CD4-positive, alpha-beta T cell (primary cell): ENCODE results near the gene MT2A. TPM values are rescaled to one million over a fixed set of nuclear protein-coding genes. Genes with fewer than 3 reads are reported as not detected.

ENCODE experiments used
- ATAC-seq: fragments of 200-7000 bp; cut with Tn5 transposase; one replicate; pipeline ENCODE4 v1.10.0; 2022; ENCODE audit warnings: mild to moderate bottlenecking; ENCODE audit not compliant: poor library complexity
- CTCF ChIA-PET: fragments of 350-600 bp; sonication (Branson Sonifier 250); formaldehyde crosslinking; loops from one replicate; lab custom pipeline; 2021; ENCODE audit warnings: antibody characterized with exemption, inconsistent platforms; lab: Charles Lee
- POLR2A ChIA-PET: fragments of 350-600 bp; sonication (Branson Sonifier 250); formaldehyde crosslinking; loops from one replicate; lab custom pipeline; 2021; ENCODE audit warnings: antibody characterized with exemption, inconsistent platforms; lab: Charles Lee
- DNase-seq, 14 experiments: peaks; one replicate each; pipeline ENCODE4 v3.0.0-alpha.2; 2013 to 2020; ENCODE audit warnings: mixed read lengths in 2 of 14
- H3K27ac ChIP-seq, 2 donors: one replicate each; pipeline versions ENCODE4 v1.5.1 to v1.7.0; 2013; ENCODE audit warnings: low read length in 2 of 2, low read depth in 1 of 2, mild to moderate bottlenecking in 1 of 2
- H3K27me3 ChIP-seq, 2 experiments: 1 replicate in 1 of 2; 2 replicates in 1 of 2; pipeline versions ENCODE4 v1.6.1 to v1.7.0; 2013; ENCODE audit warnings: low read length in 2 of 2, control low read depth in 1 of 2, mild to moderate bottlenecking in 1 of 2, moderate library complexity in 1 of 2; ENCODE audit not compliant: insufficient read depth in 2 of 2, control insufficient read depth in 1 of 2
- H3K36me3 ChIP-seq: one replicate; pipeline ENCODE4 v1.6.1; 2013; ENCODE audit warnings: low read length, control low read depth; ENCODE audit not compliant: insufficient read depth
- H3K4me1 ChIP-seq: one replicate; pipeline ENCODE4 v1.6.1; 2013; ENCODE audit warnings: low read length, control low read depth; ENCODE audit not compliant: insufficient read depth
- H3K4me3 ChIP-seq: one replicate; pipeline ENCODE4 v1.5.1; 2013; ENCODE audit warnings: mild to moderate bottlenecking, low read length, moderate library complexity
- H3K9me3 ChIP-seq, 2 experiments: 1 replicate in 1 of 2; 2 replicates in 1 of 2; pipeline versions ENCODE4 v1.6.1 to v1.7.0; 2013; ENCODE audit warnings: low read length in 2 of 2, mild to moderate bottlenecking in 2 of 2, control low read depth in 1 of 2, moderate library complexity in 1 of 2; ENCODE audit not compliant: control insufficient read depth in 1 of 2, insufficient read depth in 1 of 2
- H3K27ac Mint-ChIP-seq: one replicate; pipeline ENCODE4 v1.8.0; 2020; ENCODE audit warnings: mixed read lengths
- H3K27me3 Mint-ChIP-seq: one replicate; pipeline ENCODE4 v1.8.0; 2021; ENCODE audit warnings: mixed read lengths
- H3K36me3 Mint-ChIP-seq: one replicate; pipeline ENCODE4 v1.8.0; 2021; ENCODE audit warnings: low read depth, mixed read lengths
- H3K4me1 Mint-ChIP-seq: one replicate; pipeline ENCODE4 v1.8.0; 2021; ENCODE audit warnings: low read depth, mixed read lengths
- H3K4me3 Mint-ChIP-seq: one replicate; pipeline ENCODE4 v1.8.0; 2020; ENCODE audit warnings: mild to moderate bottlenecking, mixed read lengths
- H3K9me3 Mint-ChIP-seq: one replicate; pipeline ENCODE4 v1.8.0; 2020; ENCODE audit warnings: mixed read lengths
- intact Hi-C, 2 experiments: fragments of 100-400 bp; cut with DNase I in 1 of 2; cut with micrococcal nuclease in 1 of 2; formaldehyde crosslinking; loops; one replicate each; pipeline versions ENCODE4 v1.15.1 to v1.9.0; 2023 to 2025; cut with DNase I, micrococcal nuclease
- total RNA-seq, 174 experiments: library from RNA in 2 of 174; stranded (reverse) in 2 of 174; gene quantifications; one replicate each; pipeline ENCODE4 v1.2.3 and lab custom pipeline; 2021 to 2026
- TF ChIP-seq, protein P1 (sequence below): fragments of 200-600 bp; IDR thresholded peaks from one replicate; pipeline ENCODE4 v1.8.0; 2022; ENCODE audit warnings: antibody characterized with exemption, mild to moderate bottlenecking

The MT2A gene
- total RNA-seq, 2 experiments from 2014 or later: 47.1 to 50.8 TPM

GRCh38 chr16:56625140-56625942 lies 17.0 kb downstream of the MT2A start, which contains the start of gene MT1E:
MT1E (plus strand) TSS chr16:56625781; CDS start chr16:56625852, 71 bp downstream.
- H3K4me3 Mint-ChIP-seq: peak within 1 kb of the TSS; percentile 89
- Histone ChIP-seq H3K4me3 (peak within 1 kb of the TSS; percentile 73), H3K9me3 (no peaks in the 10 kb centered on the region), H3K4me1 (peaks cover 20% of the 10 kb centered on the region), H3K27ac (no peak within 1 kb of the TSS), H3K27me3 (peaks cover 0 to 10% of the 10 kb centered on the region in 2 experiments), H3K36me3 (no peaks in the 10 kb centered on the region)
- intact Hi-C loops: loop anchor here in 1 of 2 experiments (2.0 kb wide), 1 partner anchor 17 kb away; the partner anchor contains the start of gene MT2A
- DNase-seq: peak in 11 of 14 experiments; percentile 11 to 80 (median 38)
- peaks cover 42% of the 10 kb centered on the region for H3K27me3 Mint-ChIP-seq
- ChIA-PET POLR2A (interaction anchor here (0.6 to 1.9 kb wide), 6 partner anchors 11 to 18 kb away, joined by 3 to 9 read pairs (median 4); partner anchors contain the start of gene MT2A), CTCF (interaction anchor here (1.2 kb wide), 1 partner anchor 18 kb away, joined by 3 read pairs; no protein-coding TSS in a partner anchor)
- H3K36me3 Mint-ChIP-seq: no peaks in the 10 kb centered on the region
- no peaks in the 10 kb centered on the region for H3K9me3 Mint-ChIP-seq
- TF ChIP-seq, protein P1, sequence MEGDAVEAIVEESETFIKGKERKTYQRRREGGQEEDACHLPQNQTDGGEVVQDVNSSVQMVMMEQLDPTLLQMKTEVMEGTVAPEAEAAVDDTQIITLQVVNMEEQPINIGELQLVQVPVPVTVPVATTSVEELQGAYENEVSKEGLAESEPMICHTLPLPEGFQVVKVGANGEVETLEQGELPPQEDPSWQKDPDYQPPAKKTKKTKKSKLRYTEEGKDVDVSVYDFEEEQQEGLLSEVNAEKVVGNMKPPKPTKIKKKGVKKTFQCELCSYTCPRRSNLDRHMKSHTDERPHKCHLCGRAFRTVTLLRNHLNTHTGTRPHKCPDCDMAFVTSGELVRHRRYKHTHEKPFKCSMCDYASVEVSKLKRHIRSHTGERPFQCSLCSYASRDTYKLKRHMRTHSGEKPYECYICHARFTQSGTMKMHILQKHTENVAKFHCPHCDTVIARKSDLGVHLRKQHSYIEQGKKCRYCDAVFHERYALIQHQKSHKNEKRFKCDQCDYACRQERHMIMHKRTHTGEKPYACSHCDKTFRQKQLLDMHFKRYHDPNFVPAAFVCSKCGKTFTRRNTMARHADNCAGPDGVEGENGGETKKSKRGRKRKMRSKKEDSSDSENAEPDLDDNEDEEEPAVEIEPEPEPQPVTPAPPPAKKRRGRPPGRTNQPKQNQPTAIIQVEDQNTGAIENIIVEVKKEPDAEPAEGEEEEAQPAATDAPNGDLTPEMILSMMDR: no peak
- peak; percentile 86 for ATAC-seq
- H3K4me1 Mint-ChIP-seq: peaks cover 11% of the 10 kb centered on the region
- no peak within 1 kb of the TSS for H3K27ac Mint-ChIP-seq

DNA sequence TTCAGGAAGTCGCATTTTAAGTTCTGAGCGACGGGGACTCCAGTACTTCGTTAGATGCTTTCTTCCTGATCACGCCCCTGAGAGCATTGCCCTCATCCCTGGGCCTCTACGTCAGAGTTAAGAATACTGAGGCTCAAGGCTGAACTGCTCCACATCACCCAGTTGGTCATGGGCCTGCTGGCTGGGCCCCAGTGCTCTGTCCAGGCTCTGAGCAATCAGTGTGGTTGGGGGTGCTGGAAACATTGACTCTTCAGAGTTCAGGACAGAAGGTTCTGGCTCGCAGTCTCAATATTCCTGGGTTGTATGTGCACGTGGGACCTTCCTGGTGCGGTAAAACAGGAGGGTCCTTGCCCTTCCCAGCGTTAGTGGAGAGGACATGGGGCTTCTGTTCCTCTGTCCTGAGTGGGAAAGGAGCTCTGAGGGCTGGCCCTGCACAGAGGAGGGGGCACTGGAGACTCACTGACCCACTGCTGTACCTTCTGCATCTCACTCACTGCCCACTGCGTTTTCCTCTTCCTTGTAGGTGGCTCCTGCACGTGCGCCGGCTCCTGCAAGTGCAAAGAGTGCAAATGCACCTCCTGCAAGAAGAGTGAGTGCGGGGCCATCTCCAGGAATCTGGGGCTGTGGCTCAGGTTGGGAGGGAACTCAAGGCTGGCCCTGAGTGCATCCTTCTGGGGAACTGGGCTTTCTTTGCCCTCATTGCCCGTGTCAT lies 17.7 kb downstream of the MT2A start:
- no peaks in the 10 kb centered on the region for H3K36me3 ChIP-seq
- ATAC-seq: peak; percentile 28
- peaks cover 49% of the 10 kb centered on the region for H3K27me3 Mint-ChIP-seq
- peaks cover 4 to 12% of the 10 kb centered on the region in 2 experiments for H3K27me3 ChIP-seq
- no peak overlapping the region for H3K27ac Mint-ChIP-seq
- H3K4me3 Mint-ChIP-seq: peak overlapping the region; percentile 89
- no peak for DNase-seq
- no peaks in the 10 kb centered on the region for H3K9me3 ChIP-seq
- no peaks in the 10 kb centered on the region for H3K36me3 Mint-ChIP-seq
- H3K27ac ChIP-seq: no peak overlapping the region
- H3K4me3 ChIP-seq: peak overlapping the region; percentile 73
- intact Hi-C loops: loop anchor here in 1 of 2 experiments (2.0 kb wide), 1 partner anchor 17 kb away; the partner anchor contains the start of gene MT2A
- ChIA-PET CTCF (interaction anchor here (1.2 kb wide), 1 partner anchor 17 kb away, joined by 3 read pairs; no protein-coding TSS in a partner anchor), POLR2A (interaction anchor here (0.6 to 1.9 kb wide), 6 partner anchors 11 to 19 kb away, joined by 3 to 9 read pairs (median 4); partner anchors contain the start of gene MT2A)
- no peaks in the 10 kb centered on the region for H3K9me3 Mint-ChIP-seq
- TF ChIP-seq, protein P1: no peak
- peaks cover 20% of the 10 kb centered on the region for H3K4me1 ChIP-seq
- peaks cover 11% of the 10 kb centered on the region for H3K4me1 Mint-ChIP-seq

- Mint-ChIP-seq H3K4me1 (peaks cover 16% of the 10 kb centered on the region), H3K9me3 (no peaks in the 10 kb centered on the region), H3K27ac (no peak overlapping the region), H3K36me3 (no peaks in the 10 kb centered on the region), H3K27me3 (peaks cover 55% of the 10 kb centered on the region), H3K4me3 (no peak overlapping the region)
- intact Hi-C loops: no loop called here
- TF ChIP-seq, protein P1: no peak
- H3K4me3 ChIP-seq: no peak overlapping the region
- no peaks in the 10 kb centered on the region for H3K9me3 ChIP-seq
- H3K4me1 ChIP-seq: peaks cover 21% of the 10 kb centered on the region
- ATAC-seq (no peak), DNase-seq (no peak)
- POLR2A ChIA-PET: interaction anchor here (1.9 kb wide), 1 partner anchor 18 kb away, joined by 8 read pairs; the partner anchor contains the start of gene MT2A
- CTCF ChIA-PET: no interaction called here
- H3K27me3 ChIP-seq: peaks cover 8 to 18% of the 10 kb centered on the region in 2 experiments
- H3K36me3 ChIP-seq: no peaks in the 10 kb centered on the region
- H3K27ac ChIP-seq: no peak overlapping the region
Measured at GRCh38 chr16:56626685-56627084, 18.3 kb downstream of the MT2A start.
